ENCODE measurements around the gene RGSL1.
"Not testable (repeated sequence)": the region's sequence is repeated elsewhere in the genome, so short reads cannot be mapped to it uniquely, and the experiment has no call there.

Gene RGSL1

DNA sequence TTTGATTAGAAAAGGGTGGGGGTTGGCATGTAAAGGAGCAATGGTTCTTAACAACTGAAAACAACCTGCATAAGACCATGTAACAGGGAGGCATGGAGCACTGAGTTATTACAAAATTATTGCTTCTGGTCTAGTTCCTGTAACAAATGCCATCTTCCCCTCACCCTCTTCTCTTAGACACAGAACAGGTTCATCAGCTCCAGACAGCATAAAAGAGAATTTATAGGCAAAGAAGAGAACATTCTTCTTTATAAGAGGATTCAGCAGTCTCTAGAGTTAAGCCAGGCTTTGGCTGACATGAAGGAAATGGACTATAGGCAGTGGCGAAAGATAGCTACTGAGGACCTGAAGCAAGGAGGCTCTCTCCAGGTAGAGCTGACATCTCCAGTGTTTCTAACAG lies 38.9 kb downstream of the RGSL1 start:
- H3K9me3 ChIP-seq (ENCODE audit: control insufficient read depth, low read length), result no peaks in the 10 kb centered on the region
- H3K36me3 ChIP-seq (ENCODE audit: control insufficient read depth, insufficient read depth, low read length, severe bottlenecking), result no peaks in the 10 kb centered on the region
- H3K27me3 ChIP-seq (replicated peaks; ENCODE audit: control insufficient read depth, insufficient read depth, low read length), result peaks cover 10% of the 10 kb centered on the region
- no peak overlapping the region for H3K9ac ChIP-seq (ENCODE audit: low read length)
- DNase-seq (ENCODE audit: low read depth), result no peak
- no peak overlapping the region for H3K4me3 ChIP-seq (ENCODE audit: low read length)
- H3K4me1 ChIP-seq (ENCODE audit: control insufficient read depth, insufficient read depth, low read length), result no peaks in the 10 kb centered on the region

- Histone ChIP-seq H3K36me3 (ENCODE audit: control insufficient read depth, insufficient read depth, low read length, severe bottlenecking) (no peaks in the 10 kb centered on the region), H3K9ac (ENCODE audit: low read length) (no peak overlapping the region), H3K27me3 (replicated peaks; ENCODE audit: control insufficient read depth, insufficient read depth, low read length) (no peaks in the 10 kb centered on the region), H3K4me1 (ENCODE audit: control insufficient read depth, insufficient read depth, low read length) (no peaks in the 10 kb centered on the region), H3K4me3 (ENCODE audit: low read length) (no peak overlapping the region), H3K9me3 (ENCODE audit: control insufficient read depth, low read length) (no peaks in the 10 kb centered on the region)
- DNase-seq (ENCODE audit: low read depth), result no peak
Observed at GRCh38 chr1:182493063-182493462, 43.1 kb downstream of the RGSL1 start.

GRCh38 chr1:182495002-182495401 lies 45.1 kb downstream of the RGSL1 start:
- no peak for DNase-seq (ENCODE audit: low read depth)
- Histone ChIP-seq H3K4me1 (ENCODE audit: control insufficient read depth, insufficient read depth, low read length) (no peaks in the 10 kb centered on the region), H3K4me3 (ENCODE audit: low read length) (no peak overlapping the region), H3K27me3 (replicated peaks; ENCODE audit: control insufficient read depth, insufficient read depth, low read length) (no peaks in the 10 kb centered on the region), H3K9ac (ENCODE audit: low read length) (no peak overlapping the region), H3K9me3 (ENCODE audit: control insufficient read depth, low read length) (no peaks in the 10 kb centered on the region), H3K36me3 (ENCODE audit: control insufficient read depth, insufficient read depth, low read length, severe bottlenecking) (no peaks in the 10 kb centered on the region)

DNA sequence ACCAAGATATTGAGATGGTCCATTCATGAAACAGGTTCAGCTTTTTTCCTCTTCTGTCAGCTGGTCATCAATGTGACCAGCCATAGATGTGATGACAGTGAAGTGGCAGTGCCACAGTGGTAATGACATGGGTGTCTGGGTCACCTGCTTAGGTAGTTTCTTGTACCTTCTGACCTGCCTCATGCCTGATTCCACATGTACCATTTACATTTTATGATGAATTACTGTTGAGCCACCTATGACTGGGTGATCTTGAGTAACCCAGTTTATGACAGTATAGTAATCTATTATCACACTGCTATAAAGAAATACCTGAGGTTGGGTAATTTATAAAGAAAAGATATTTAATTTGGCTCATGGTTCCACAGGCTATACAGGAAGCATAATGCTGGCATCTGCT lies 45.7 kb downstream of the RGSL1 start:
- H3K27me3 ChIP-seq (replicated peaks; ENCODE audit: control insufficient read depth, insufficient read depth, low read length), result no peaks in the 10 kb centered on the region
- no peaks in the 10 kb centered on the region for H3K9me3 ChIP-seq (ENCODE audit: control insufficient read depth, low read length)
- H3K4me3 ChIP-seq (ENCODE audit: low read length), result no peak overlapping the region
- H3K4me1 ChIP-seq (ENCODE audit: control insufficient read depth, insufficient read depth, low read length), result no peaks in the 10 kb centered on the region
- DNase-seq (ENCODE audit: low read depth), result no peak
- no peak overlapping the region for H3K9ac ChIP-seq (ENCODE audit: low read length)
- H3K36me3 ChIP-seq (ENCODE audit: control insufficient read depth, insufficient read depth, low read length, severe bottlenecking), result no peaks in the 10 kb centered on the region

- no peak overlapping the region for H3K9ac ChIP-seq (ENCODE audit: low read length)
- no peaks in the 10 kb centered on the region for H3K27me3 ChIP-seq (replicated peaks; ENCODE audit: control insufficient read depth, insufficient read depth, low read length)
- H3K4me3 ChIP-seq (ENCODE audit: low read length), result no peak overlapping the region
- H3K9me3 ChIP-seq (ENCODE audit: control insufficient read depth, low read length), result peaks cover 7% of the 10 kb centered on the region
- H3K36me3 ChIP-seq (ENCODE audit: control insufficient read depth, insufficient read depth, low read length, severe bottlenecking), result no peaks in the 10 kb centered on the region
- no peaks in the 10 kb centered on the region for H3K4me1 ChIP-seq (ENCODE audit: control insufficient read depth, insufficient read depth, low read length)
- no peak for DNase-seq (ENCODE audit: low read depth)
Observed at GRCh38 chr1:182507685-182508084, 57.7 kb downstream of the RGSL1 start.

GRCh38 chr1:182515556-182515955 lies 65.6 kb downstream of the RGSL1 start:
- H3K9me3 ChIP-seq (ENCODE audit: control insufficient read depth, low read length), result peaks cover 17% of the 10 kb centered on the region
- H3K27me3 ChIP-seq (replicated peaks; ENCODE audit: control insufficient read depth, insufficient read depth, low read length), result no peaks in the 10 kb centered on the region
- H3K4me3 ChIP-seq (ENCODE audit: low read length), result no peak overlapping the region
- no peak for DNase-seq (ENCODE audit: low read depth)
- no peak overlapping the region for H3K9ac ChIP-seq (ENCODE audit: low read length)
- peaks cover 5% of the 10 kb centered on the region for H3K4me1 ChIP-seq (ENCODE audit: control insufficient read depth, insufficient read depth, low read length)
- no peaks in the 10 kb centered on the region for H3K36me3 ChIP-seq (ENCODE audit: control insufficient read depth, insufficient read depth, low read length, severe bottlenecking)

- peaks cover 8% of the 10 kb centered on the region for H3K4me1 ChIP-seq (ENCODE audit: control insufficient read depth, insufficient read depth, low read length)
- no peak overlapping the region for H3K4me3 ChIP-seq (ENCODE audit: low read length)
- no peaks in the 10 kb centered on the region for H3K36me3 ChIP-seq (ENCODE audit: control insufficient read depth, insufficient read depth, low read length, severe bottlenecking)
- H3K9ac ChIP-seq (ENCODE audit: low read length), result no peak overlapping the region
- peak; percentile 23 for DNase-seq (ENCODE audit: low read depth)
- no peaks in the 10 kb centered on the region for H3K27me3 ChIP-seq (replicated peaks; ENCODE audit: control insufficient read depth, insufficient read depth, low read length)
- H3K9me3 ChIP-seq (ENCODE audit: control insufficient read depth, low read length), result peaks cover 30% of the 10 kb centered on the region
Observed at GRCh38 chr1:182520736-182521135, 70.8 kb downstream of the RGSL1 start.

DNA sequence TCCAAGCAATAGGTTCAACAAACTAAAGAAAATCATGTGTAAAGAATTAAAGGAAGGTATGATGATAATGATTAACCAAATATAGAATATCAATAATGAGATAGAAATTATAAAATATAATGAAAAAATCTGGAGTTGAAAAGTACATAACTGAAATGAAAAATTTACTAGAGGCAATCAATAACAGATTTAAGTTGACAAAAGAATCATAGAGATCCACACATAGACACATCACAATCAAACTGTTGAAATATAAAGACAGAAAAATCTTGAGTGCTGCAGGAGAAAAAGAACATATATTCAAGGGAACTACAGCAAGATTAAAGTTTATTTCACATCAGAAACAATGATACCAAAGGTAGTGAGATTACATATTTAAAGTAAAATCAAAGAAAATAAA lies 75.4 kb downstream of the RGSL1 start:
- Histone ChIP-seq H3K9ac (ENCODE audit: low read length) (no peak overlapping the region), H3K36me3 (ENCODE audit: control insufficient read depth, insufficient read depth, low read length, severe bottlenecking) (no peaks in the 10 kb centered on the region), H3K9me3 (ENCODE audit: control insufficient read depth, low read length) (peaks cover 21% of the 10 kb centered on the region), H3K4me1 (ENCODE audit: control insufficient read depth, insufficient read depth, low read length) (peaks cover 5% of the 10 kb centered on the region), H3K27me3 (replicated peaks; ENCODE audit: control insufficient read depth, insufficient read depth, low read length) (no peaks in the 10 kb centered on the region), H3K4me3 (ENCODE audit: low read length) (no peak overlapping the region)
- DNase-seq (ENCODE audit: low read depth), result no peak

DNA sequence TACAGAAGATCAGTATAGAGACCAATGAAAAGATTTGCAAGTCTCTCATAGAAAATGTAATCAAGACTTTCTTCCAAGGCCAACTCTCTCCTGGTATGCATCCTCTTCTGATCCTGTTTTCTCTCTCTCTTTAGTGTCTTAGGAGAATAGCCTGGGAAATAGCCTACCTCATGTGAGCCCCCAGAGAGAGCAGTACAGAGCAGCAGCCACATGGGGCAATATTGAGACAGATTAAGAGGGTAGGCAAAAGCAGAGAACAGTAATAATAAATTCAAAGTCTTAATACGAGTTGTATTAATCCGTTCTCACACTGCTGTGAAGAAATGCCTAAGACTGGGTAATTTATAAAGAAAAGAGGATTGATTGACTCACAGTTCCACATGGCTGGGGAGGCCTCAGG lies 77.7 kb downstream of the RGSL1 start:
- H3K27me3 ChIP-seq (replicated peaks; ENCODE audit: control insufficient read depth, insufficient read depth, low read length), result peaks cover 4% of the 10 kb centered on the region
- H3K4me3 ChIP-seq (ENCODE audit: low read length), result no peak overlapping the region
- H3K9me3 ChIP-seq (ENCODE audit: control insufficient read depth, low read length), result peaks cover 21% of the 10 kb centered on the region
- no peaks in the 10 kb centered on the region for H3K36me3 ChIP-seq (ENCODE audit: control insufficient read depth, insufficient read depth, low read length, severe bottlenecking)
- no peak overlapping the region for H3K9ac ChIP-seq (ENCODE audit: low read length)
- DNase-seq (ENCODE audit: low read depth), result no peak
- no peaks in the 10 kb centered on the region for H3K4me1 ChIP-seq (ENCODE audit: control insufficient read depth, insufficient read depth, low read length)

GRCh38 chr1:182528206-182528605 lies 78.3 kb downstream of the RGSL1 start:
- not testable (repeated sequence) for H3K9ac ChIP-seq (ENCODE audit: low read length); DNase-seq (ENCODE audit: low read depth); H3K27me3 ChIP-seq (replicated peaks; ENCODE audit: control insufficient read depth, insufficient read depth, low read length); H3K4me1 ChIP-seq (ENCODE audit: control insufficient read depth, insufficient read depth, low read length); H3K36me3 ChIP-seq (ENCODE audit: control insufficient read depth, insufficient read depth, low read length, severe bottlenecking); H3K4me3 ChIP-seq (ENCODE audit: low read length)
- peaks cover 21% of the 10 kb centered on the region for H3K9me3 ChIP-seq (ENCODE audit: control insufficient read depth, low read length)

GRCh38 chr1:182533896-182534295 lies 84.0 kb downstream of the RGSL1 start:
- Histone ChIP-seq H3K27me3 (replicated peaks; ENCODE audit: control insufficient read depth, insufficient read depth, low read length) (peaks cover 4% of the 10 kb centered on the region), H3K9me3 (ENCODE audit: control insufficient read depth, low read length) (no peaks in the 10 kb centered on the region), H3K36me3 (ENCODE audit: control insufficient read depth, insufficient read depth, low read length, severe bottlenecking) (no peaks in the 10 kb centered on the region), H3K9ac (ENCODE audit: low read length) (no peak overlapping the region), H3K4me3 (ENCODE audit: low read length) (no peak overlapping the region), H3K4me1 (ENCODE audit: control insufficient read depth, insufficient read depth, low read length) (no peaks in the 10 kb centered on the region)
- DNase-seq (ENCODE audit: low read depth), result no peak

- no peak for DNase-seq (ENCODE audit: low read depth)
- H3K9ac ChIP-seq (ENCODE audit: low read length), result no peak overlapping the region
Observed at GRCh38 chr1:182549346-182549745, 99.4 kb downstream of the RGSL1 start.

More at GRCh38 chr1:182549346-182549745, 99.4 kb downstream of the RGSL1 start:
- peaks cover 13% of the 10 kb centered on the region for H3K9me3 ChIP-seq (ENCODE audit: control insufficient read depth, low read length)
- no peaks in the 10 kb centered on the region for H3K4me1 ChIP-seq (ENCODE audit: control insufficient read depth, insufficient read depth, low read length)
- no peak overlapping the region for H3K4me3 ChIP-seq (ENCODE audit: low read length)
- H3K27me3 ChIP-seq (replicated peaks; ENCODE audit: control insufficient read depth, insufficient read depth, low read length), result no peaks in the 10 kb centered on the region
- no peaks in the 10 kb centered on the region for H3K36me3 ChIP-seq (ENCODE audit: control insufficient read depth, insufficient read depth, low read length, severe bottlenecking)
